Cardiac muscle cell (in vitro differentiated cells and primary cell): ENCODE data around the gene PLAAT5. TPM values are rescaled to one million over a fixed set of nuclear protein-coding genes. Genes with fewer than 3 reads are reported as not detected.
A peak's percentile ranks its signal among the peaks of the same experiment; 100 is the strongest.

Source experiments
- DNase-seq, 2 donors: peaks; one replicate each; pipeline versions ENCODE4 v3.0.0 to v3.0.0-alpha.2; 2010 to 2017; ENCODE audit warnings: low read depth in 1 of 2, low spot score in 1 of 2
- H3K27ac ChIP-seq: fragments of 200-600 bp; sonication (generic); 2 replicates; pipeline ENCODE4 v1.5.1; 2016
- H3K27me3 ChIP-seq: fragments of 200-600 bp; sonication (generic); 2 replicates; pipeline ENCODE4 v1.6.0; 2016; ENCODE audit warnings: control low read depth
- H3K36me3 ChIP-seq: fragments of 200-600 bp; sonication (generic); 2 replicates; pipeline ENCODE4 v1.5.1; 2016; ENCODE audit warnings: control low read depth
- H3K4me1 ChIP-seq: fragments of 200-600 bp; sonication (generic); 2 replicates; pipeline ENCODE4 v1.8.1; 2017; ENCODE audit warnings: low read depth, mild to moderate bottlenecking, mixed run types
- H3K4me3 ChIP-seq: fragments of 200-600 bp; sonication (generic); 2 replicates; pipeline ENCODE4 v1.5.1; 2016; ENCODE audit warnings: mild to moderate bottlenecking
- H3K9me3 ChIP-seq: fragments of 200-600 bp; sonication (generic); 2 replicates; pipeline ENCODE4 v1.5.1; 2017; ENCODE audit warnings: low read depth, mild to moderate bottlenecking, control low read depth
- CTCF ChIP-seq: IDR thresholded peaks from 2 replicates; pipeline ENCODE4 v1.5.1; 2012; ENCODE audit warnings: low read depth, mild to moderate bottlenecking, low read length
- polyA plus RNA-seq: library from polyadenylated mRNA; unstranded; fragments of >200 nt; fragmentation: Nextera tagmentation; extraction: Ambion mirVana; gene quantifications from 2 replicates; pipeline ENCODE4 v1.2.1, GENCODE V29; 2016
- total RNA-seq: library from RNA; depleted of rRNA; stranded (reverse); fragments of >200 nt; gene quantifications from 2 replicates; pipeline ENCODE4 v1.2.3, GENCODE V29; 2016

The PLAAT5 gene
- total and polyA plus RNA-seq, 2 experiments from 2014 or later: 0.06 TPM; not detected in 1

GRCh38 chr11:63499874-63500273, 8.9 kb upstream of the PLAAT5 start:
- no peaks in the 10 kb centered on the region for H3K27me3 ChIP-seq
- no peak for TF ChIP-seq CTCF
- no peak overlapping the region for H3K27ac ChIP-seq
- H3K4me3 ChIP-seq: no peak overlapping the region
- DNase-seq: no peak
- H3K9me3 ChIP-seq: no peaks in the 10 kb centered on the region
- H3K4me1 ChIP-seq: no peaks in the 10 kb centered on the region
- H3K36me3 ChIP-seq: no peaks in the 10 kb centered on the region

GRCh38 chr11:63494975-63495374, 4.0 kb upstream of the PLAAT5 start:
- peaks cover 24% of the 10 kb centered on the region for H3K27me3 ChIP-seq
- H3K27ac ChIP-seq: no peak overlapping the region
- no peaks in the 10 kb centered on the region for H3K36me3 ChIP-seq
- no peaks in the 10 kb centered on the region for H3K9me3 ChIP-seq
- H3K4me1 ChIP-seq: peaks cover 7% of the 10 kb centered on the region
- H3K4me3 ChIP-seq: no peak overlapping the region
- DNase-seq: no peak
- TF ChIP-seq CTCF: no peak

DNA sequence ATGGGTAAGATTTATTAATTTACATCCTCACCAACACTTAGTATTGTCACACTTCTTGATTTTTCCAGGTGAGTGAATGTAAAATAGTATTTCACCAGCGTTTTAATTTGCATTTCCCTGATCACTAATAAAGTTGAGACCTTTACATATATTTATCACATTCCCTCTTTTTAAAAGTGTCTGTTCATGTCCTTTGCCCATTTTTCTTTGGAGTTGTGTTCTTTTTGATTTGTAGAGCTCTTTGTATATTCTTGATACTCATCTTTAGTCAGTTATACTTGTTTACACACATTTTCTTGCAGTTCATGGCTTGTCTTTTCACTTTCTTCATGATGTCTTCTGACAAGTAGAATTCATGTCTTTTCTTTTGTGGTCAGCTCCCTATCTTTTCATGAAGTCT, 2.2 kb upstream of the PLAAT5 start:
- Histone ChIP-seq H3K27ac (no peak overlapping the region), H3K36me3 (no peaks in the 10 kb centered on the region), H3K4me1 (peaks cover 7% of the 10 kb centered on the region), H3K4me3 (no peak overlapping the region), H3K9me3 (no peaks in the 10 kb centered on the region), H3K27me3 (peaks cover 28% of the 10 kb centered on the region)
- no peak for DNase-seq
- TF ChIP-seq CTCF: no peak

GRCh38 chr11:63492441-63492840, 1.5 kb upstream of the PLAAT5 start:
- Histone ChIP-seq H3K27me3 (peaks cover 28% of the 10 kb centered on the region), H3K9me3 (no peaks in the 10 kb centered on the region), H3K4me3 (no peak overlapping the region), H3K27ac (no peak overlapping the region), H3K4me1 (peaks cover 7% of the 10 kb centered on the region), H3K36me3 (no peaks in the 10 kb centered on the region)
- no peak for DNase-seq
- no peak for TF ChIP-seq CTCF

DNA sequence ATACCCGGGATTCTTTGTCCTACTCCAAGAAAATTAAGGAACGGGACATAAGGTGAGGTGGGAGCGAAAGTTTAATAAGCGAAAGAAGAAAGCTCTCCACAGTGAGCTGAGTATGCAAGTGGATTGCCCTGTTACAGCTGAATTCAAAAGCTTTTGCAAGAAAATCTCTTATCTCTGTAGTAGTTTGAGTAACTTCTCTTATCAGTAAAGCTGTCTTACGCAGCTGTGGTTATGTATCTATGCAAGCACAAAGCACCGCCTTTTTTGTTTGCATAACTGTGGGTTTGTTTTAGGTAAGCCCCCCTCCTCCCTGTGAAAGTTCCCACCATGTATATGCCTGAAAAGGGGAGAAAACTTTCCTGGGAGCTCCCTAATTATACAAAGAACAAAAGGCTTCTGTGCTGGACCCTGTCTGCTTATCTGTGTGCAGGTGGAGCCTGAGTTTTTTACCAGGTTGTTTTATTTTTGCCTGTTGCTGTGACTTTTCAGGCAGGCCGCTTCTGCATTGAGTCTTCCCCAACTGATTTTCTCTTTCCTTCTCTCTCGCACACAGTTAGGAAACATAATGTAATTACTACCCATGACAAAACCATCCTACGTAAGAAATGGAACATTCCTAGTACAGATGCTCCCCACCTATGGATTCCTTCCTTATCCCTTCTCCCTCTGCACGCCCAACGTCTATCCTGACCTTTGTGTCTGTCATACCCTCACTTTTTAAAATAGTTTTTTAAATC, 837 bp upstream of the PLAAT5 start:
- TF ChIP-seq CTCF: no peak
- DNase-seq: peak in 1 of 2 donors; percentile 96
- Histone ChIP-seq H3K4me1 (peaks cover 7% of the 10 kb centered on the region), H3K4me3 (peak overlapping the region; percentile 28), H3K27me3 (peaks cover 28% of the 10 kb centered on the region), H3K9me3 (no peaks in the 10 kb centered on the region), H3K36me3 (no peaks in the 10 kb centered on the region), H3K27ac (no peak overlapping the region)
